ENCODE results near the gene SPATA31D3.

DNA sequence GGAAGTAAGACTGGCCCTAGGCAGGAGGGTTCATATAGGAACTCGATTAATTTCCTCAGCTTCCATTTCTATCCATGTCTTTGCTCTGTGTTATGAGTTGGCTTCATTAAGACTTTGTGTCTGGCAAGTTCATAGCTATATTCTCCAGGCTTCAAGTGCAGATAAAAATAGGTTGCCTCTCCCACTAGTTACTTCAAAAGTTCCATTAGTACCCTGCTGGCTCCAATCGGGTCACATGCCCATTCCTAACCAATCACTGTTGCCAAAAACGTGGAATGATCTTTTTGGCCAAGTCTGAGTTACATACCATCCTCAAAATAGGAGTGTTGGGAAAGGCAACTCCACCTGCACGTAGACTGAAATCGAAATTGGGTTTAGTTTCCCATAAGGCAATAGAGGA, 31.5 kb downstream of the SPATA31D3 start:
- TF ChIP-seq, protein P1, sequence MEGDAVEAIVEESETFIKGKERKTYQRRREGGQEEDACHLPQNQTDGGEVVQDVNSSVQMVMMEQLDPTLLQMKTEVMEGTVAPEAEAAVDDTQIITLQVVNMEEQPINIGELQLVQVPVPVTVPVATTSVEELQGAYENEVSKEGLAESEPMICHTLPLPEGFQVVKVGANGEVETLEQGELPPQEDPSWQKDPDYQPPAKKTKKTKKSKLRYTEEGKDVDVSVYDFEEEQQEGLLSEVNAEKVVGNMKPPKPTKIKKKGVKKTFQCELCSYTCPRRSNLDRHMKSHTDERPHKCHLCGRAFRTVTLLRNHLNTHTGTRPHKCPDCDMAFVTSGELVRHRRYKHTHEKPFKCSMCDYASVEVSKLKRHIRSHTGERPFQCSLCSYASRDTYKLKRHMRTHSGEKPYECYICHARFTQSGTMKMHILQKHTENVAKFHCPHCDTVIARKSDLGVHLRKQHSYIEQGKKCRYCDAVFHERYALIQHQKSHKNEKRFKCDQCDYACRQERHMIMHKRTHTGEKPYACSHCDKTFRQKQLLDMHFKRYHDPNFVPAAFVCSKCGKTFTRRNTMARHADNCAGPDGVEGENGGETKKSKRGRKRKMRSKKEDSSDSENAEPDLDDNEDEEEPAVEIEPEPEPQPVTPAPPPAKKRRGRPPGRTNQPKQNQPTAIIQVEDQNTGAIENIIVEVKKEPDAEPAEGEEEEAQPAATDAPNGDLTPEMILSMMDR (IDR thresholded peaks at IDR 0.05): no peak
- TF ChIP-seq POLR2A (IDR thresholded peaks at IDR 0.05): no peak

Measured in body of pancreas (tissue), 4 donors.